Mesenchymal stem cell (in vitro differentiated cells and primary cell): ENCODE results near the gene GAP43.

Source experiments
- DNase-seq: peaks from one replicate; pipeline ENCODE4 v3.0.0-alpha.2; 2013
- H2AFZ ChIP-seq: one replicate; pipeline ENCODE4 v1.6.1; 2013; ENCODE audit warnings: low read depth, mild to moderate bottlenecking, control low read depth, inconsistent platforms, low read length, moderate library complexity
- H2AK5ac ChIP-seq: 2 replicates; pipeline ENCODE4 v1.6.1; 2013; ENCODE audit warnings: low read length, moderate library complexity, mild to moderate bottlenecking, inconsistent platforms; ENCODE audit not compliant: severe bottlenecking
- H2BK120ac ChIP-seq: one replicate; pipeline ENCODE4 v1.6.1; 2013; ENCODE audit warnings: low read depth, mild to moderate bottlenecking, inconsistent platforms, low read length, moderate library complexity
- H2BK12ac ChIP-seq, 2 experiments: one replicate each; pipeline ENCODE4 v1.6.1; 2013; ENCODE audit warnings: inconsistent platforms in 2 of 2, low read length in 2 of 2, mild to moderate bottlenecking in 2 of 2, moderate library complexity in 2 of 2, control low read depth in 1 of 2
- H2BK15ac ChIP-seq: one replicate; pipeline ENCODE4 v1.6.1; 2013; ENCODE audit warnings: mild to moderate bottlenecking, low read depth, inconsistent platforms; ENCODE audit not compliant: poor library complexity, severe bottlenecking
- H2BK5ac ChIP-seq: 2 replicates; pipeline ENCODE4 v1.6.1; 2013; ENCODE audit warnings: low read depth, mild to moderate bottlenecking, low read length, control low read depth, inconsistent platforms; ENCODE audit not compliant: poor library complexity, severe bottlenecking
- H3K14ac ChIP-seq, 2 experiments: one replicate each; pipeline ENCODE4 v1.6.1; 2013; ENCODE audit warnings: inconsistent platforms in 2 of 2, low read length in 2 of 2, control low read depth in 1 of 2, mild to moderate bottlenecking in 1 of 2, moderate library complexity in 1 of 2
- H3K18ac ChIP-seq, 2 experiments: one replicate each; pipeline ENCODE4 v1.6.1; 2013; ENCODE audit warnings: inconsistent platforms in 2 of 2, low read length in 2 of 2, control low read depth in 1 of 2, low read depth in 1 of 2, mild to moderate bottlenecking in 1 of 2
- H3K23ac ChIP-seq, 2 experiments: one replicate each; pipeline ENCODE4 v1.6.1; 2013; ENCODE audit warnings: inconsistent platforms in 2 of 2, low read length in 2 of 2, mild to moderate bottlenecking in 2 of 2, moderate library complexity in 2 of 2, control low read depth in 1 of 2
- H3K27ac ChIP-seq: 2 replicates; pipeline ENCODE4 v1.5.1; 2013; ENCODE audit warnings: mild to moderate bottlenecking, moderate library complexity, low read length, control low read depth, inconsistent platforms; ENCODE audit not compliant: poor library complexity, severe bottlenecking
- H3K27me3 ChIP-seq, 2 experiments: 2 replicates each; pipeline versions ENCODE4 v1.6.1 to v1.7.0; 2013; ENCODE audit warnings: low read length in 2 of 2, mild to moderate bottlenecking in 2 of 2, moderate library complexity in 2 of 2, control low read depth in 1 of 2, inconsistent platforms in 1 of 2; ENCODE audit not compliant: control insufficient read depth in 1 of 2, insufficient read depth in 1 of 2
- H3K36me3 ChIP-seq, 2 experiments: 2 replicates each; pipeline versions ENCODE4 v1.6.1 to v1.7.0; 2013; ENCODE audit warnings: low read length in 2 of 2, control low read depth in 1 of 2, inconsistent platforms in 1 of 2, low read depth in 1 of 2, mild to moderate bottlenecking in 1 of 2; ENCODE audit not compliant: insufficient read depth in 2 of 2, control insufficient read depth in 1 of 2
- H3K4ac ChIP-seq, 2 experiments: one replicate each; pipeline ENCODE4 v1.6.1; 2013; ENCODE audit warnings: inconsistent platforms in 2 of 2, low read length in 2 of 2, mild to moderate bottlenecking in 2 of 2, moderate library complexity in 2 of 2, control low read depth in 1 of 2, low read depth in 1 of 2
- H3K4me1 ChIP-seq: 2 replicates; pipeline ENCODE4 v1.6.1; 2013; ENCODE audit warnings: low read depth, low read length, control low read depth; ENCODE audit not compliant: control insufficient read depth, insufficient read depth
- H3K4me2 ChIP-seq: 2 replicates; pipeline ENCODE4 v1.6.1; 2013; ENCODE audit warnings: low read length, mild to moderate bottlenecking, inconsistent platforms; ENCODE audit not compliant: poor library complexity, severe bottlenecking
- H3K4me3 ChIP-seq, 2 experiments: 2 replicates each; pipeline versions ENCODE4 v1.5.1 to v1.7.0; 2013; ENCODE audit warnings: low read length in 2 of 2, mild to moderate bottlenecking in 2 of 2, control low read depth in 1 of 2, low read depth in 1 of 2; ENCODE audit not compliant: insufficient read depth in 1 of 2
- H3K79me1 ChIP-seq: replicated peaks from 2 replicates; pipeline ENCODE4 v1.6.1; 2013; ENCODE audit warnings: mild to moderate bottlenecking, control low read depth, low read length, inconsistent platforms; ENCODE audit not compliant: poor library complexity, severe bottlenecking
- H3K9ac ChIP-seq: 2 replicates; pipeline ENCODE4 v1.7.0; 2013; ENCODE audit warnings: mild to moderate bottlenecking, low read length, moderate library complexity
- H3K9me3 ChIP-seq: 2 replicates; pipeline ENCODE4 v1.7.0; 2013; ENCODE audit warnings: mild to moderate bottlenecking, low read length; ENCODE audit not compliant: control insufficient read depth
- H4K8ac ChIP-seq: one replicate; pipeline ENCODE4 v1.6.1; 2013; ENCODE audit warnings: inconsistent platforms, mild to moderate bottlenecking, low read length, moderate library complexity
- H4K91ac ChIP-seq: one replicate; pipeline ENCODE4 v1.6.1; 2013; ENCODE audit warnings: mild to moderate bottlenecking, low read length, inconsistent platforms
- WGBS: methylation state at CpG from one replicate; pipeline ENCODE4 v1.1.7; 2013; ENCODE audit warnings: mixed read lengths; 5-methylcytosine and 5-hydroxymethylcytosine counted together

GAP43 gene

DNA sequence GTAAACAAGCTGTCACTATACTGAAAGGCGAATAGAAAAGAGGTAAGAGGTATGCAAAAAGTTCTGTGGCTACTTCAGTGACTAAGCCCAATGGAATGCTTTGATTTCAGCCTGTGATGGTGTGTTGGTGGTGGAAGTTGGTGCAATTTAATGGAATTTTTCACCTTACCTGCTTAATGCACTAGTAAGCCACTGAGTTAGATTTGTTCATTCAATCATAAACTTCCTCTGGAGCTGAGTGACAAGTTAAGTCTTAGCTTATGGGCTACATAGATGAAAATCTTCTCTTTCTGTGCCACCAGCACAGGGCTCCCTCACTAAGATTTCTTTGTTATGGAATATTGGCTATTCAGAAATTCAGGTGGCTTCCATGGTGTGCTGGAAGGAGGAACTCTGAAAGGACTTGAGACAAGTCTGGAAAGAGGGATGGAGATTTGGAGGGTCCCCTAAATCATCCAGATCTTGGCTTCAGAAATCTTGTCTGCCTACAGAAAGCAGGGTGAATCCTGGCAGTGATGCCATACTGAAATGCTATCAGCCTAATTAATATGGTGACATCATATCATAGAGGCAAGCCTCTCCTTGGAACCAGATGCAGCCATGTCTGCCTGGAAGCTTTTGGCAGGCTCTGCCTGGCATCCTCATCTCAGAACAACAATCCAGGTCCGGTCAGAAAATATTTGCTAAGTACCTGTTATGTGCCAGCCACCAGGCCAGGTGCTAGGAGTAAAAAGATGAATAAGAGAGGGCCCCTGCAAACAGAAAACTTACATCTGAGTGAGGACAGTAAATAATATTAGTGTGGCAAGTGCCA lies 8.1 kb upstream of the GAP43 start:
- WGBS = 61% methylated on average over 2 of the region's 2 CpGs
- H3K14ac ChIP-seq = no peak overlapping the region

DNA sequence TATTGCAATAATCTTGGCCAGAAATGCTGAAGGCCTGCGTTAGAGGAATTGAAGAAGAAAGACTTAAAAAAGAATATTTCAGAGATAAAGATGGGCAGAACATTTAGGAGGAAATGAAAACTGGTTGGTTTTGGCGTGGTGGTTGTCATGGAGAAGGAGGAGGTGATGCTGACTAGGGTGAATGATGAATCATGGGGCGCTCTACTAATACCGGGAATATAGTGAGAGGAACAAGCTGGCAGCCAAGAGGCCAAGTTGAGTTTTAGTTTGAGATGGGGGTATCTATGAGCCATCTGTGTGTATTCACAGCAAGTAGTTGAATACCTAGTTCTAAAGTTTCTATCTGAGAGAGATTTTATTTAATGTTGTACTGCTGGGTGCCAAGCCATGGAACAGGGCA lies 6.8 kb upstream of the GAP43 start:
- no peak overlapping the region for H4K8ac ChIP-seq
- H2AK5ac ChIP-seq = no peak overlapping the region
- H3K27me3 ChIP-seq = no peaks in the 10 kb centered on the region
- H3K14ac ChIP-seq = no peak overlapping the region
- H3K4me1 ChIP-seq = no peaks in the 10 kb centered on the region
- H3K4me3 ChIP-seq = no peak overlapping the region
- H3K36me3 ChIP-seq = no peaks in the 10 kb centered on the region
- no peak overlapping the region for H3K4me2 ChIP-seq
- H3K18ac ChIP-seq = no peak overlapping the region
- no peak overlapping the region for H2AFZ ChIP-seq
- no peaks in the 10 kb centered on the region for H3K9me3 ChIP-seq
- no peak for DNase-seq
- H2BK12ac ChIP-seq = no peak overlapping the region
- no peak overlapping the region for H4K91ac ChIP-seq
- no peak overlapping the region for H2BK5ac ChIP-seq
- H3K27ac ChIP-seq = no peak overlapping the region
- no peak overlapping the region for H3K23ac ChIP-seq
- H3K4ac ChIP-seq = no peak overlapping the region
- no peak overlapping the region for H3K9ac ChIP-seq
- WGBS = 97% methylated on average over 4 of the region's 4 CpGs
- H3K79me1 ChIP-seq = no peaks in the 10 kb centered on the region
- H2BK15ac ChIP-seq = no peak overlapping the region
- H2BK120ac ChIP-seq = no peak overlapping the region

More for the DNA sequence above, 8.1 kb upstream of the GAP43 start:
- no peaks in the 10 kb centered on the region for H3K4me1 ChIP-seq
- H2BK5ac ChIP-seq = no peak overlapping the region
- H2BK15ac ChIP-seq = no peak overlapping the region
- no peak overlapping the region for H2BK12ac ChIP-seq
- no peaks in the 10 kb centered on the region for H3K79me1 ChIP-seq
- no peak overlapping the region for H3K4ac ChIP-seq
- no peak overlapping the region for H3K4me3 ChIP-seq
- no peak overlapping the region for H2AFZ ChIP-seq
- H3K23ac ChIP-seq = no peak overlapping the region
- H3K4me2 ChIP-seq = no peak overlapping the region
- H4K91ac ChIP-seq = no peak overlapping the region
- H2AK5ac ChIP-seq = no peak overlapping the region
- no peak overlapping the region for H3K27ac ChIP-seq
- H2BK120ac ChIP-seq = no peak overlapping the region
- no peaks in the 10 kb centered on the region for H3K9me3 ChIP-seq
- H3K9ac ChIP-seq = no peak overlapping the region
- no peak overlapping the region for H4K8ac ChIP-seq
- no peaks in the 10 kb centered on the region for H3K36me3 ChIP-seq
- no peak overlapping the region for H3K18ac ChIP-seq
- no peaks in the 10 kb centered on the region for H3K27me3 ChIP-seq
- peak; percentile 22 for DNase-seq

- H2BK15ac ChIP-seq = no peak overlapping the region
- no peak overlapping the region for H2AK5ac ChIP-seq
- H3K4ac ChIP-seq = no peak overlapping the region
- no peaks in the 10 kb centered on the region for H3K36me3 ChIP-seq
- no peak overlapping the region for H2BK120ac ChIP-seq
- H4K91ac ChIP-seq = no peak overlapping the region
- no peak overlapping the region for H4K8ac ChIP-seq
- H3K9me3 ChIP-seq = no peaks in the 10 kb centered on the region
- no peak overlapping the region for H2BK5ac ChIP-seq
- H3K4me3 ChIP-seq = no peak overlapping the region
- no peak overlapping the region for H3K23ac ChIP-seq
- H3K14ac ChIP-seq = no peak overlapping the region
- WGBS = 81% methylated on average over 1 of the region's 1 CpG
- H3K18ac ChIP-seq = no peak overlapping the region
- H2AFZ ChIP-seq = no peak overlapping the region
- no peak for DNase-seq
- H2BK12ac ChIP-seq = no peak overlapping the region
- no peak overlapping the region for H3K27ac ChIP-seq
- H3K4me1 ChIP-seq = no peaks in the 10 kb centered on the region
- H3K79me1 ChIP-seq = no peaks in the 10 kb centered on the region
- H3K27me3 ChIP-seq = no peaks in the 10 kb centered on the region
- no peak overlapping the region for H3K9ac ChIP-seq
- H3K4me2 ChIP-seq = no peak overlapping the region
These were observed 5.7 kb upstream of the GAP43 start for GRCh38 chr3:115617591-115617990.

- H3K4me3 ChIP-seq = peak overlapping the region in 1 of 2 experiments; percentile 77
- no peak overlapping the region for H2AK5ac ChIP-seq
- WGBS = 0% methylated on average over 11 of the region's 11 CpGs
- no peak overlapping the region for H4K91ac ChIP-seq
- no peak overlapping the region for H3K27ac ChIP-seq
- no peak overlapping the region for H3K4ac ChIP-seq
- H3K9ac ChIP-seq = peak overlapping the region; percentile 84
- DNase-seq = no peak
- no peak overlapping the region for H3K14ac ChIP-seq
- no peaks in the 10 kb centered on the region for H3K79me1 ChIP-seq
- no peak overlapping the region for H3K18ac ChIP-seq
- H2AFZ ChIP-seq = no peak overlapping the region
- H3K4me2 ChIP-seq = peak overlapping the region; percentile 72
- no peak overlapping the region for H2BK12ac ChIP-seq
- H3K4me1 ChIP-seq = no peaks in the 10 kb centered on the region
- H2BK15ac ChIP-seq = no peak overlapping the region
- no peak overlapping the region for H4K8ac ChIP-seq
- no peak overlapping the region for H3K23ac ChIP-seq
- H2BK120ac ChIP-seq = no peak overlapping the region
- H3K9me3 ChIP-seq = no peaks in the 10 kb centered on the region
- H2BK5ac ChIP-seq = no peak overlapping the region
- peaks cover 14 to 47% of the 10 kb centered on the region in 2 experiments for H3K27me3 ChIP-seq
- H3K36me3 ChIP-seq = no peaks in the 10 kb centered on the region
These were observed 875 bp downstream of the GAP43 start for GRCh38 chr3:115624029-115624741.
